ENCODE data around the gene SNX25.

SNX25 gene

GRCh38 chr4:185283723-185284122, 74.3 kb downstream of the SNX25 start:
- no peak for TF ChIP-seq REST (IDR thresholded peaks at IDR 0.05; ENCODE audit: insufficient read depth in 1 of 2, low read depth in 2 of 2, low read length in 2 of 2)
- TF ChIP-seq POLR2AphosphoS5 (IDR thresholded peaks at IDR 0.05; ENCODE audit: low read depth, low read length): no peak
- no peak for TF ChIP-seq SIN3A (IDR thresholded peaks at IDR 0.05; ENCODE audit: borderline replicate concordance, insufficient read depth, low read length)
- no peak for TF ChIP-seq FOXP2 (optimal IDR thresholded peaks at IDR 0.05; ENCODE audit: borderline replicate concordance, extremely low read depth, extremely low read length, insufficient read depth)
- TF ChIP-seq TAF1 (IDR thresholded peaks at IDR 0.05; ENCODE audit: borderline replicate concordance, insufficient read depth, low read length): no peak

GRCh38 chr4:185285632-185286393, 76.4 kb downstream of the SNX25 start:
- TF ChIP-seq FOXP2 (optimal IDR thresholded peaks at IDR 0.05; ENCODE audit: borderline replicate concordance, extremely low read depth, extremely low read length, insufficient read depth) (no peak), TAF1 (IDR thresholded peaks at IDR 0.05; ENCODE audit: borderline replicate concordance, insufficient read depth, low read length) (no peak), POLR2AphosphoS5 (IDR thresholded peaks at IDR 0.05; ENCODE audit: low read depth, low read length) (no peak), REST (IDR thresholded peaks at IDR 0.05; ENCODE audit: insufficient read depth in 1 of 2, low read depth in 2 of 2, low read length in 2 of 2) (no peak), SIN3A (IDR thresholded peaks at IDR 0.05; ENCODE audit: borderline replicate concordance, insufficient read depth, low read length) (no peak)

- TF ChIP-seq TAF1 (IDR thresholded peaks at IDR 0.05; ENCODE audit: borderline replicate concordance, insufficient read depth, low read length) (no peak), POLR2AphosphoS5 (IDR thresholded peaks at IDR 0.05; ENCODE audit: low read depth, low read length) (no peak), SIN3A (IDR thresholded peaks at IDR 0.05; ENCODE audit: borderline replicate concordance, insufficient read depth, low read length) (no peak), REST (IDR thresholded peaks at IDR 0.05; ENCODE audit: insufficient read depth in 1 of 2, low read depth in 2 of 2, low read length in 2 of 2) (no peak), FOXP2 (optimal IDR thresholded peaks at IDR 0.05; ENCODE audit: borderline replicate concordance, extremely low read depth, extremely low read length, insufficient read depth) (no peak)
Measured at GRCh38 chr4:185286571-185286970, 77.2 kb downstream of the SNX25 start.

- TF ChIP-seq SIN3A (IDR thresholded peaks at IDR 0.05; ENCODE audit: borderline replicate concordance, insufficient read depth, low read length) (no peak), POLR2AphosphoS5 (IDR thresholded peaks at IDR 0.05; ENCODE audit: low read depth, low read length) (no peak), FOXP2 (optimal IDR thresholded peaks at IDR 0.05; ENCODE audit: borderline replicate concordance, extremely low read depth, extremely low read length, insufficient read depth) (no peak), REST (IDR thresholded peaks at IDR 0.05; ENCODE audit: insufficient read depth in 1 of 2, low read depth in 2 of 2, low read length in 2 of 2) (no peak), TAF1 (IDR thresholded peaks at IDR 0.05; ENCODE audit: borderline replicate concordance, insufficient read depth, low read length) (no peak)
Measured at GRCh38 chr4:185287031-185287430, 77.6 kb downstream of the SNX25 start.
